Measurements from ENCODE around the gene C1QTNF1.

C1QTNF1 gene

DNA sequence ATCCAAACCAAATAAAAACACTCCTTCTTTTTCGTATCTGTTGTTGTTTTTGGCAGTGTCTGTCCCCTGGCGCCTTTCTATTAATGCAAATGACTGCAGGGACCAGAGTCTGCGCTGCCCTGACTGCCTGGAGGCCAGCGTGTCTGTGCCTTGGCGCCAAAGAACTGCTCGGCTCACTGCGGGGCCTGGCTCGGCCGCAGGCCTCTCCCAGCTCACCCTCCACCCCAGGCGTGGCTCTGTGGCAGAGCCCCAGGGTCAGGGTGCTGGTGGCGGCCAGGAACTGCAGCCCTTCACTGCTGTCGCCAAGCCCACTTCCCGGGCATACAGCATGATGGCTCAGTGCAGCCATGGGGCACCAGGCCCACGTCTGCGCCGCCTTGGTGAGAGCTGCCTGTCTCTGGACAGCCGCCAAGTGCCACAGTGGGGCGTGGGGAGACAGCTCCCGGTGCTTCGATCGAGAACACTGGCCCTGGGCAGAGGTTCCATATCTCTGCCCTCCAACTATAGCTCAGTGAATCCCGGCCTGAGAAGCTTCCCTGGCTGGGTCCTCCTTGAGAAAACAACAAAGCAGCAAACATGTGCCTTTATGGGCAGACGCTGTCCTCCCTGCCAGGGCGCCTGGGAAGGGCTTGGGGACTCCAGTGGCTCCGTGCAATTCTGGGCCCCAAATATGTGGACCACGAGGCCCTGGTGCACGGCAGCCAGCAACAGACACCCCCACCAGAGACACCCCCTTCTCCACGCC, 25.5 kb upstream of the C1QTNF1 start:
- Histone ChIP-seq H3K9me3 (ENCODE audit: insufficient read depth, low read length) (no peaks in the 10 kb centered on the region), H3K4me3 (ENCODE audit: insufficient read length, low read depth) (no peak overlapping the region), H3K36me3 (ENCODE audit: insufficient read depth, insufficient read length, low read length) (peaks cover 83% of the 10 kb centered on the region), H3K27me3 (ENCODE audit: insufficient read depth, insufficient read length) (peaks cover 8% of the 10 kb centered on the region), H3K9ac (ENCODE audit: insufficient read length, low read depth) (no peak overlapping the region), H3K4me1 (ENCODE audit: insufficient read depth, insufficient read length) (peaks cover 3% of the 10 kb centered on the region)
- TF ChIP-seq ZNF274 (IDR thresholded peaks at IDR 0.05; ENCODE audit: low read depth, low read length) (no peak), SUZ12 (IDR thresholded peaks at IDR 0.05; ENCODE audit: extremely low read depth, insufficient read depth, insufficient read length) (no peak), YY1 (IDR thresholded peaks at IDR 0.05; ENCODE audit: insufficient read depth, insufficient read length) (no peak)
- DNase-seq (ENCODE audit: low read depth, low spot score), result no peak

GRCh38 chr17:78999056-78999768, 24.8 kb upstream of the C1QTNF1 start:
- Histone ChIP-seq H3K36me3 (ENCODE audit: insufficient read depth, insufficient read length, low read length) (peaks cover 78% of the 10 kb centered on the region), H3K9ac (ENCODE audit: insufficient read length, low read depth) (no peak overlapping the region), H3K27me3 (ENCODE audit: insufficient read depth, insufficient read length) (peaks cover 8% of the 10 kb centered on the region), H3K9me3 (ENCODE audit: insufficient read depth, low read length) (no peaks in the 10 kb centered on the region), H3K4me3 (ENCODE audit: insufficient read length, low read depth) (no peak overlapping the region), H3K4me1 (ENCODE audit: insufficient read depth, insufficient read length) (peaks cover 3% of the 10 kb centered on the region)
- TF ChIP-seq ZNF274 (IDR thresholded peaks at IDR 0.05; ENCODE audit: low read depth, low read length) (no peak), YY1 (IDR thresholded peaks at IDR 0.05; ENCODE audit: insufficient read depth, insufficient read length) (no peak), SUZ12 (IDR thresholded peaks at IDR 0.05; ENCODE audit: extremely low read depth, insufficient read depth, insufficient read length) (no peak)
- DNase-seq (ENCODE audit: low read depth, low spot score), result no peak

GRCh38 chr17:78999947-79000395, 24.0 kb upstream of the C1QTNF1 start:
- no peak for DNase-seq (ENCODE audit: low read depth, low spot score)
- Histone ChIP-seq H3K4me1 (ENCODE audit: insufficient read depth, insufficient read length) (peaks cover 3% of the 10 kb centered on the region), H3K36me3 (ENCODE audit: insufficient read depth, insufficient read length, low read length) (peaks cover 72% of the 10 kb centered on the region), H3K4me3 (ENCODE audit: insufficient read length, low read depth) (no peak overlapping the region), H3K27me3 (ENCODE audit: insufficient read depth, insufficient read length) (peaks cover 8% of the 10 kb centered on the region), H3K9me3 (ENCODE audit: insufficient read depth, low read length) (no peaks in the 10 kb centered on the region), H3K9ac (ENCODE audit: insufficient read length, low read depth) (no peak overlapping the region)
- TF ChIP-seq SUZ12 (IDR thresholded peaks at IDR 0.05; ENCODE audit: extremely low read depth, insufficient read depth, insufficient read length), result no peak

DNA sequence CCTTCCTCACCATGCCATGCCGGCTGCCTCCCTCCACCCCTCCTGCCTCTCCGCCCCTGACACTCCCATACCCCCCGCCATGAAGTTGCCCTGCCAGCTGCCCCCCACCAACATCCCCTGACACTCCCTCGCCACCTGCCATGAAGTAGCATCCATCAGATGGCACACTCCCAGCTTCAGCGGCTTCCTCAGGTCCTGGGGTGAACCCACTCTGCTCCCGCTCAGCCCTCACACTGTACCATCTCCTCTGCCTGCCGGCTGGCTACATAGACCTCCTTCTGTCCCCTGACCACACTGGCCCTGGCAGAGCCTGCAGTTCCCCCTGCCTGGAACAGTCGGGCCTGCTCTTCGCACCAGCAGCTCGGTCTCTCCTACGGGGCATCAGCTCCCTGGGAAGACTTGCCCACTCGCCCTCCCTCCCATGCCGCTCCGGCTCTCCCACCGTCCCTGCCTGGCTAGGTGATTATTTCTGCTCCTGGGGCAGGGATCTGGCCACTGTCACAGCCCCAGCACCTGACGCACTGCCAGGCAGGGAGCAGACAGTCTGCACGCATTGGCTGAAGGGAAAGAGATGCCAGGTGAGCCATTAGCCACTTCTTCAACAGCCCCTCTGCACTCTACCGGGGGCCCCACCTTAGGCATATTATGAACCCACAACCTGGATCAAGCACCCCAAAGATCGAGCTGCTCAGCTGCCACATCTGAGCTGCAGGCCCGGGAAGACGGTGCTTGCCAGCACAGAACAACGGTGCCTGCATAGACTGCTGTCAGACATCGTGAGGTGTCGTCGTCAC, 23.4 kb upstream of the C1QTNF1 start:
- H3K4me3 ChIP-seq (ENCODE audit: insufficient read length, low read depth), result no peak overlapping the region
- no peaks in the 10 kb centered on the region for H3K9me3 ChIP-seq (ENCODE audit: insufficient read depth, low read length)
- TF ChIP-seq ZNF274 (IDR thresholded peaks at IDR 0.05; ENCODE audit: low read depth, low read length) (no peak), YY1 (IDR thresholded peaks at IDR 0.05; ENCODE audit: insufficient read depth, insufficient read length) (no peak), SUZ12 (IDR thresholded peaks at IDR 0.05; ENCODE audit: extremely low read depth, insufficient read depth, insufficient read length) (no peak)
- peaks cover 71% of the 10 kb centered on the region for H3K36me3 ChIP-seq (ENCODE audit: insufficient read depth, insufficient read length, low read length)
- H3K9ac ChIP-seq (ENCODE audit: insufficient read length, low read depth), result no peak overlapping the region
- peaks cover 8% of the 10 kb centered on the region for H3K27me3 ChIP-seq (ENCODE audit: insufficient read depth, insufficient read length)
- peaks cover 3% of the 10 kb centered on the region for H3K4me1 ChIP-seq (ENCODE audit: insufficient read depth, insufficient read length)
- no peak for DNase-seq (ENCODE audit: low read depth, low spot score)

- H3K27me3 ChIP-seq (ENCODE audit: insufficient read depth, insufficient read length), result peaks cover 10% of the 10 kb centered on the region
- no peak for TF ChIP-seq SUZ12 (IDR thresholded peaks at IDR 0.05; ENCODE audit: extremely low read depth, insufficient read depth, insufficient read length)
- TF ChIP-seq YY1 (IDR thresholded peaks at IDR 0.05; ENCODE audit: insufficient read depth, insufficient read length), result no peak
- TF ChIP-seq ZNF274 (IDR thresholded peaks at IDR 0.05; ENCODE audit: low read depth, low read length), result no peak
- H3K36me3 ChIP-seq (ENCODE audit: insufficient read depth, insufficient read length, low read length), result peaks cover 65% of the 10 kb centered on the region
- peaks cover 3% of the 10 kb centered on the region for H3K4me1 ChIP-seq (ENCODE audit: insufficient read depth, insufficient read length)
- no peak overlapping the region for H3K9ac ChIP-seq (ENCODE audit: insufficient read length, low read depth)
- no peak overlapping the region for H3K4me3 ChIP-seq (ENCODE audit: insufficient read length, low read depth)
- DNase-seq (ENCODE audit: low read depth, low spot score), result no peak
- no peaks in the 10 kb centered on the region for H3K9me3 ChIP-seq (ENCODE audit: insufficient read depth, low read length)
These were observed 22.6 kb upstream of the C1QTNF1 start for GRCh38 chr17:79001190-79002020.

- no peak overlapping the region for H3K9ac ChIP-seq (ENCODE audit: insufficient read length, low read depth)
- TF ChIP-seq YY1 (IDR thresholded peaks at IDR 0.05; ENCODE audit: insufficient read depth, insufficient read length), result no peak
- no peaks in the 10 kb centered on the region for H3K9me3 ChIP-seq (ENCODE audit: insufficient read depth, low read length)
- peaks cover 14% of the 10 kb centered on the region for H3K27me3 ChIP-seq (ENCODE audit: insufficient read depth, insufficient read length)
- peaks cover 65% of the 10 kb centered on the region for H3K36me3 ChIP-seq (ENCODE audit: insufficient read depth, insufficient read length, low read length)
- DNase-seq (ENCODE audit: low read depth, low spot score), result no peak
- H3K4me1 ChIP-seq (ENCODE audit: insufficient read depth, insufficient read length), result peaks cover 3% of the 10 kb centered on the region
- no peak overlapping the region for H3K4me3 ChIP-seq (ENCODE audit: insufficient read length, low read depth)
These were observed 21.7 kb upstream of the C1QTNF1 start for GRCh38 chr17:79002291-79002690.

Data from NT2/D1 (cell line).